Suppressor macrophage (primary cell): ENCODE data around the gene MAN2C1.
"Not testable (repeated sequence)": the region's sequence is repeated elsewhere in the genome, so short reads cannot be mapped to it uniquely, and the experiment has no call there.

Experiments used
- DNase-seq, 4 experiments: peaks; one replicate each; pipeline ENCODE4 v3.0.0-alpha.2; 2020 to 2022

Gene MAN2C1

GRCh38 chr15:75360856-75361255, 7.6 kb downstream of the MAN2C1 start:
- DNase-seq, result no peak

- no peak for DNase-seq
Measured at GRCh38 chr15:75360391-75360790, 8.0 kb downstream of the MAN2C1 start.

- DNase-seq, result no peak
Measured at GRCh38 chr15:75359537-75360250, 8.7 kb downstream of the MAN2C1 start.

GRCh38 chr15:75358771-75359536, 9.5 kb downstream of the MAN2C1 start:
- no peak for DNase-seq

GRCh38 chr15:75357976-75358673, 10.3 kb downstream of the MAN2C1 start:
- no peak for DNase-seq

GRCh38 chr15:75356517-75356916, 11.9 kb downstream of the MAN2C1 start:
- no peak for DNase-seq

DNA sequence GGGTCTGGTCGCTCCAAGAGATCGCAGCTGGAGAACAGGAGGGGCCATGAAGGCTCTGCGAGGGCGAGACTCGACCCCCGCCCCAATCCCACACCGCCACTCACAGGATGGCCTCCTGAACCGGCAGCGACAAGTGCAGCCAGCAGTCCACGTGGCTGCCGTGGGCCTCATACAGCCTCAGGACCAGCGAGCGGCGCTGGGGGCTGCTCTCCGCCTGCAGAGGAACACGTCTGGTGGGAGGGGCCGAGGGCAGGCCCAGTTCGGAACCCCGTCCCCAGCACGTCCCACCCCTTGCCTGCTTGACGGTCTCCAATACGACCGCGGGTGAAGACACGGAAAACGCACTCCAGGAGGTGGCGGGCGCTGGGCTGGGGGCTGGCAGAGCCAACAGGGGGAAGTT, 12.4 kb downstream of the MAN2C1 start:
- DNase-seq, result no peak

DNA sequence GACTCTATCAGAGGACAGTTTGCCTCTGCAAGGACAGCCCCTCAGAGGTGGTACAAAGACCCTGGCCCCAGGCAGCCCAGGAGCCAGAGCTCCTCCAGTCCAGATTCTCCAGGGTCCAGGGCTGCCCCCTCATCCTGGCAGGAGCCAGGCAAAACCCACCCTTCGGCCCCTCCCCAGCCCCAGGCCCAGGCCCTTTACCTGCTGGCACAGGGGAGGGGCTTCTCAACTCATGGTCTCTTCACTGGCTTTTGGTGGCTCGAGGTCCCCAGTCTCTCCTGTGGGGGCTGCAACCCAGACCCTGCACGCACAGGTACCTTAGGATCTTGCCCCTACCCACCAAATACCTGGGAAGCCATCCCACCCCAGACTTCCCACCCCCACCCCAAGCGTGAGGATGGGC, 13.0 kb downstream of the MAN2C1 start:
- no peak for DNase-seq

- DNase-seq, result no peak
Measured at GRCh38 chr15:75354454-75354853, 14.0 kb downstream of the MAN2C1 start.

GRCh38 chr15:75353604-75354003, 14.8 kb downstream of the MAN2C1 start:
- DNase-seq, result no peak

DNA sequence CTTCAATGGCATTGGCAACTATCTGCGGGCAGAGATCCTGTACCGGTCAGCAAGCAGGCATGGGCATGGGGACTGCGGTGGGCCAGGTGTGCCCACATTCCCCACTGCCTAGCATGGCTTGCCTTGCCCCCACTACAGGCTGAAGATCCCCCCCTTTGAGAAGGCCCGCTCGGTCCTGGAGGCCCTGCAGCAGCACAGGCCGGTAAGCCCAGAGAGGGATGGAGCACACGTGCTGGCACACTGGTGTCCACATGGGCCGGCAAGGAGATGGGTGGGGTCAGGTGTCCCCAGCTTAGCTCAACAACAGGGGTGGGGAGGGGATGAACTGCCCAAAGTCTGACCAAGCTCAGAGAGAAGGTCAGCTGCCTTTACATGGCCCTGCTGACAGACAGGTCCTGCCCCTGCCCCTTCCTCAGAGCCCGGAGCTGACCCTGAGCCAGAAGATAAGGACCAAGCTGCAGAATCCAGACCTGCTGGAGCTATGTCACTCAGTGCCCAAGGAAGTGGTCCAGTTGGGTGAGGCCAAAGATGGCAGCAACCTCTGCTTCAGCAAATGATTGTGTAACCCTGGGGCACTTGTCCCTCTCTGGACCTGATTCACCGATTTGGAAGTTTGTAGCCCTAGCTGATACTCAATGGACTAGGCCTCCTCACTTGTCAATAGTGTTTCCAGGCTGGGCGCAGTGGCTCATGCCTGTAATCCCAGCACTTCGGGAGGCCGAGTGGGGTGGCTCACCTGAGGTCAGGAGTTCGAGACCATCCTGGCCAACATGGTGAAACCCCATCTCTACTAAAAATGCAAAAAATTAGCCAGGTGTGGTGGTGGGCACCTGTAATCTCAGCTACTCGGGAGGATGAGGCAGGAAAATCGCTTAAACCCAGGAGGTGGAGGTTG, 16.0 kb downstream of the MAN2C1 start:
- DNase-seq, result no peak

DNA sequence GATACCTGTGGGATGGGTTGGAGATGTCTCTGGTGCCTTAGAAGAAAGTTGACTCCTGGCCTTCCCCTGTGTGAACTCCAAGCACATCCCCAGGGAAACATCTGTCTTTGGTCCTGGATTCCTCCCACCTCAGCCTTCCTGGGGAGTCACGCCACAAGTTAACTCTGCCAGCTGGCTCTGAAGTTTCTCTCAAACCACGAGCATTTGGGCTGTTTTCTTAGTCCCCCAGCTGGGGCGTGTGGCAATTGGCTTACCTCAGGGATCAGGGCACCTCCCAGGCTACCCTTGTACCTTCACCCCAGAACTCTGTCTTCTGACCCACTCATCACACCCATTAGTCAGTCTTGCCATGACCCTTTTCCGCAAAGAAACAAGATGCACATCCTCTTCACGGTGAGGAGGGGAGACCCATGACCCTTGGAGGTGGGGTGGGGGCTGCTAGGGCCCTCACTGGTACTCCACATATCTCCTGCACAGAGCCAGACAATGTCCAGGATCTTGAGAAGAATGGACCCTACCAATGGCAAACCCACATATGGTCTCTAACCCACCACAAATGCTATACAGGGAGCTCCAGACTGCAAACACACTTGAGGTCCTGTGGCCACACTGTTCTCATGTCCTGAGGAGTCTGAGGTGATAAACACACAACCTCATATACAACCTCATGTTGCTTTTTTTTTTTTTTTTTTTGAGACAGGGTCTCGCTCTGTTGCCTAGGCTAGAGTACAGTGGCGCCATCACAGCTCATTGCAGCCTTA, 17.6 kb downstream of the MAN2C1 start:
- DNase-seq, result no peak

- DNase-seq, result peak; percentile 23 to 49 (median 46)
Measured at GRCh38 chr15:75349851-75350588, 18.4 kb downstream of the MAN2C1 start.

- not testable (repeated sequence) for DNase-seq
Measured at GRCh38 chr15:75349351-75349669, 19.1 kb downstream of the MAN2C1 start.

DNA sequence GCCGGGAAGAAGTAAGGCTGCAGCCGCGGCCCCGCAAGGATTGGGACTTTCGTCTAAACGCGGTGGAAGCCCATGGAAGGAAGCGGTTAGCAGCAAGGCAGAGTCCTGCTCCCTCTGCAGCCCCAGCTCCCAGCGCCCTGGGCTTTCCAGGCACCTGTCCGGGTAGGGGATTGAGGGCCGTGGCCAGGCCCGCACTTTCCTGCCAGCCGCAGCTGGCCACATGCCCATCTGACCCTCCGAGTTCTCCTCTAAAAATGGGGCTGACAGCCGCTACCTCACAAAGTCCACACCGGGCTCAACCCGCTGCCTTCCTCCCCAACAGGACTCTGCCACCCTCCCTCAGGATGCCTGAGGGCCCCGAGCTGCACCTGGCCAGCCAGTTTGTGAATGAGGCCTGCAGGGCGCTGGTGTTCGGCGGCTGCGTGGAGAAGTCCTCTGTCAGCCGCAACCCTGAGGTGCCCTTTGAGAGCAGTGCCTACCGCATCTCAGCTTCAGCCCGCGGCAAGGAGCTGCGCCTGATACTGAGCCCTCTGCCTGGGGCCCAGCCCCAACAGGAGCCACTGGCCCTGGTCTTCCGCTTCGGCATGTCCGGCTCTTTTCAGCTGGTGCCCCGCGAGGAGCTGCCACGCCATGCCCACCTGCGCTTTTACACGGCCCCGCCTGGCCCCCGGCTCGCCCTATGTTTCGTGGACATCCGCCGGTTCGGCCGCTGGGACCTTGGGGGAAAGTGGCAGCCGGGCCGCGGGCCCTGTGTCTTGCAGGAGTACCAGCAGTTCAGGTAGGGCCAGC, 19.7 kb downstream of the MAN2C1 start:
- DNase-seq, result peak in 2 of 4 experiments; percentile 19 to 22

DNA sequence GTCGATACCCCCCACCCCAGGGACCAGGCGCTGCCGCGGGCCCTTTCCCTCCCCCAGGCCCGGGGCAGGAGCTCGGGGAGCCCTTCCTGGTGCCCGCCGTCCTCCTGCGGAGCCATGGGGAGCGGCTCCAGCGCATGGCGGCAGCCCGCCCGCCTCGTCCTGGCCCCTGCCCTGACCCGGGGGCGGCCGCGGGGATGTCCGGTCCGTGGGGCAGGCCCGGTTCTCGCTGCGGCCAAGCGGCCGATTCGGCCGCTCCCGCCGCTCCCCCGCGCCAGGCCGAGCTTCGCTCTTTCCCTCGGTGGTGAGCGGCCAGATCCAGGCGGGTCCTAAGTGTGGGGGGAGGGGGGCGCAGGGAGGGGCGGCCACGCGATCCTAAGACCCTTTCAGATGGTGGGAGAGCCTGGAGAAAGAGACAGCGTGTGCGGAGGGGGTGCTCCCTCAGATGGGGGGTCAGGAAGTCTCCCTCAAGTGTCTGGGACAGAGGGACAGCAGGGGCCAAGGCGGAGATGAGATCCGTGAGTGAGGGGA, 20.3 kb downstream of the MAN2C1 start:
- peak in 2 of 4 experiments; percentile 24 to 55 for DNase-seq

- peak in 3 of 4 experiments; percentile 42 to 68 (median 59) for DNase-seq
Measured at GRCh38 chr15:75347222-75348033, 21.0 kb downstream of the MAN2C1 start.

DNA sequence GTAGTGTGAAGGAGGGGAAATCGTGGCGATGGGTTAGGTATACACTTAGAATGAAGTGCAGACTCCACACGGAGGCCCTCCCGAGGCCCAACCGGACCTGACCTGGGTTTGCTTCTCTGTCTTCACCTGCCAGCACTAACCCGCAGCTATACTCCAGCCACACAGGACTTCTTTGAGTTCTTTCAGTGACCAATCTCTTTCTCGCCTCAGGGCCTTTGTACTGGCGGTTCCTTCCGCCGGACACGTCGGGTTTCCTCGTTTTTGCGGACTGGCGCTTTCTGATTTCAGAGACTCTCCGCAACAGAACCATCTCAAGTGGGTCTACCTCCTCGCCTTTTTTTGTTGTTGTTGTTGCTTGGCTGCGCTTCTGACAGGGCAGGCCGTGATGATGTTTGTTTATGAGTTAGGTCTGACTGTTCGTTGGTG, 21.6 kb downstream of the MAN2C1 start, which contains the start of gene NEIL1:
NEIL1 (plus strand) TSS at position 244 of the 426 bp plus-strand sequence. CDS start 1,867 bp downstream, outside the sequence.
- DNase-seq, result peak in 2 of 4 experiments; percentile 18 to 33

GRCh38 chr15:75343953-75344352, 24.5 kb downstream of the MAN2C1 start:
- DNase-seq, result not testable (repeated sequence)
